Measurements from ENCODE around the gene PSMG4.

Gene PSMG4

GRCh38 chr6:3311826-3312225 lies 53.1 kb downstream of the PSMG4 start:
- no peak for DNase-seq

DNA sequence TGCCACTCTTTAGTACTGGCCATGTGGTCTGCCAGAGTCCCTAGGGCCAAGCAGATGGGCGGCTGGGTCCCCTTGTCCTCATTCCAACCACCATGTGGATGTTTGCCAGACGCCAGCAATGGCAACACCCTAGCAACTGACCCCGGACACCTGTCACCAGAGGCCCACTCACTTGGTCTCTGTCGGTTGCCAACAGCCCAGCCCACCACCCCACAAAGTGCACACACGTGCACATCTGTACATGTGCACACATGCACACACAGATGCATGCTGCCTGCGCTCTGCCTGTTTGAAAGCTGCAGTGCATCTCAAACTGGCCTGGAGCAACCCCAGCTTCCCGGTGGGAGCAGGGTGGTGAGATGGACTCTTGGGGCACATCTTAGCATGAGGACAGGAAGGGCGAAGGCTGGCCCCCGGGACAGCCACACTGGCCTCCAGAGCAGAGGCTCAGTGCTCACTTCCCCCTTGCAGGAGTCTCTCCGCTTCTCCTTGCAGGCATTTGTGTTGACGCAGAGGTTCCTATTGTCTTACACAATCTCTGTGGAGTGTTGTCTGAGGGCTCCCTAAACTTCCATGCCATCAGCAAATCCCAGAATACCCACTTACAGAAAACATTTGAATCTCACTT lies 54.0 kb downstream of the PSMG4 start:
- DNase-seq, result no peak

DNA sequence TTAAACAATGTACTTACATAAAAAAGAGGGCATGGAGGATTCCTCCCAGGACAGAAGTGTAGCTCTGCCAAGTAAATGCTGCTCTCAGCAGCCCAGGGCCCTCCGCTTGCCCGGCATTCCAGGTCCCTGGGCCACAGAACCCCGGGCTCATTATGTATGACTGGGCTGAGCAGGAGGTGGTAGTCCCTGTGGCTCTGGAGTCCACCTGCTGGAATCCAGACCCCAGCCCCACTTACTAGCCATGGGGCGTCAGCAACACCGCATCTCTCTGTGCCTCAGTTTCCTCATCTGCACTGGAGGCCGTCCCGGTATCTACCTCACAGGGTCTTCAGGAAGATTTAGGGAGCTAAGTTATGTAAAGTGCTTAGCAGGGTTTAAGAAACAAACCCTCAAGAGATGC lies 55.4 kb downstream of the PSMG4 start:
- DNase-seq, result no peak

DNA sequence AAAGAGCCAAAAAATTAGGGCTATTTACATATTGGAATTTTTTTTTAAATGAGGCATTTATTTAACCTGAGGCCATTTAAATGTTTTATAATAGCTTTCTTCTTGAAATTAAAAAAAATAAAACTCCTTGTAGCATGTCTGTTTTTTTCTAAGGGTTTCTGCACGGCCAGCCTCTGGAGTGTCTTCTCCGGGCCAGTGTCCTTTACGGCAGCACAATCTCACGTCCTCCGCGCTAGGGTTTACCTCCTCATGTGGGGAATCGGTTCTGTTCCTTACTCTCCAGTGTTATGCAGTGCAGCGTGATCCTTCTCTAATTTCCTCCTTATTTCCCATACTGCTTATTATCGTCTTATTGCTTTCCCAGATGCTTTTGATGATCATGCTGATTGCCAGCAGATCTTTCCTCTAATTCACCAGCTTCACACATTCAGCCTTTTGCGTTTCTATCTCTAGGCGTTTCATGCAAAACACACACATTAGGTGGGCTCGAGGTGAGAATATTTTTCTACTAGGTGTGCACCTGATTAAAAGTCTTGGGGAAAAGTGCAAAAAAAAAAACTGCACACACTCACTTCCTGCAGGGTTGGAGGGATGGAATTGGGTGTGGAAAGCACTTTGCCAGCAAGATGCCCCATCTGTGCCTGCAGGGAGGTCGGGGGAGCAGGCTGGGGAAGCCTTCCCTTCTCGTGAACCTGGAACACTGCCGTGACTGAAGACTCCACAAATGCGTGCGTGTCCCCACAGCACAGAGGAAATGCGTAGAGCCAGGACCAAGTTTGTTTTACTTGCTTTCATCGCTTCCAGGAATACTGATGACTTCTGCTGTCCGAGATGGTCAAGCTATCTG lies 56.1 kb downstream of the PSMG4 start:
- no peak for DNase-seq

DNA sequence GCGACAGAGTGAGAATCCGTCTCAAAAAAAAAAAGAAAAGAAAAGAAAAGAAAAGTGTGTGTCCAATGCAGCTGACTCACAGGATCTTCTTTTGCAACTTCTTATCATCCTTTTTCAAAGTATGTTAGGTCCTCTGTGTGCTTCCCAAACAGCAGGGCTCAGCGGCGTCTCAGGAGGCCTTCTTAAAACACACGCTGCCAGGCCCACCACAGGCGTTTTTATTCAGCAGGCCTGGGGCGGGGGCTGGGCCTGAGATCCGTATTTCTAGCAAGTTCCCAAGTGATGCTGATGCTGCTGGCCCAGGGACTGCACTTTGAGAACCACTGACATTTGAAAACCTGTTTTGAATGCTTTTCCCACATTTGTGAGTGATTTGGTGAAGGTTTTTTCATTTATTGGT lies 57.1 kb downstream of the PSMG4 start:
- DNase-seq, result no peak

DNA sequence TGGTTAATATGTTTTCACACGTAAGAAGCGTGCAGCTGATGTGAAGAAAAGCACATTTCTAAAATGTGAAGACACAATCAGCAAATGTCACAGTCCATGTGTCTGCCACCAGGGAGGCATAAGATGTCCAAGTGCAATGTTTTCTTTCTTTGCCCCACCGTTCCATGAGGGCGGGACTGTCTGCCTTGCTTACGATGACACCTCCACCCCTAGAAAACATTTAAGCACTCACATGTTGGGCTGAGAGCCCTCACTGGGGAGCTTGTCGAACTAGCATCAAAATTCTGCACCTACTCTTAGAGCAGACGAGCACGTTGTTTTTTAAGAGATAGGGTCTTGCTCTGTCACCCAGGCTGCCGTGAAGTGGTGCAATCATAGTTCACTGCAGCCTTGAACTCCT lies 57.6 kb downstream of the PSMG4 start:
- DNase-seq, result no peak

- no peak for DNase-seq
These were observed 58.1 kb downstream of the PSMG4 start for GRCh38 chr6:3316818-3317217.
